ENCODE measurements around the gene CYGB.
A peak's percentile ranks its signal among the peaks of the same experiment; 100 is the strongest.

The CYGB gene

GRCh38 chr17:76500747-76501017 is 36.8 kb downstream of the CYGB start:
- no peak for DNase-seq

DNA sequence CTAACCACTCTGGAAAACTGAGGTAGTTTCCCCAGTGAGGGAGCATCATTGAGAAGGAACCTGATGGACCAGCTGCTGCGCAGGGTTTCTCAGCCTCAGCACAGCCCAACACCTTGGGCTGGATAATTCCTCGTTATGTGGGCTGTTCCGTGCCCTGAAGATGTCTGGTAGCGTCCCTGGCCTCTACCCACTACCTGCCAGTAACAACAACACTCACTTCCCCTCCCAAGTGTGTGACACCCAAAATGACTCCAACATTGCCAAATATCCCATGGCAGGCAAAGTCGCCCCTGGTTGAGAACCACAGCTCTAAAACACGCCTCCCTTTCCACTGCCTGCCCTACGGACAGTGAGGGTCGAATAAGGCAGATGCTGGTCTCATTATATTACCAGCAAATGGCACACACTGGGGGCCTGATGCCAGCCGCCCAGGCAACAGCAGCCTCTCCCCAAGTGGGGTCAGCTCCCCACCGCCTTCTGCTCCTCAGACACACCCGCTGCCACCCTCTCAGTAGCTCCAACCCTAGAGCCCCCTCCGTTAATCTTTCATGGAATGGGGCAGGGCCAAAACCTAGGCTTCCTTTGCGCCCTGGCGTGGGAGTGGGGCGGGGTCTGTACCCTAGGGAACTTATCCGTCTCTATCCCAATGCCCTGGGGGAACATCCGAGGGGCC is 37.3 kb downstream of the CYGB start:
- DNase-seq, result peak; percentile 66 to 74 (median 71)

DNA sequence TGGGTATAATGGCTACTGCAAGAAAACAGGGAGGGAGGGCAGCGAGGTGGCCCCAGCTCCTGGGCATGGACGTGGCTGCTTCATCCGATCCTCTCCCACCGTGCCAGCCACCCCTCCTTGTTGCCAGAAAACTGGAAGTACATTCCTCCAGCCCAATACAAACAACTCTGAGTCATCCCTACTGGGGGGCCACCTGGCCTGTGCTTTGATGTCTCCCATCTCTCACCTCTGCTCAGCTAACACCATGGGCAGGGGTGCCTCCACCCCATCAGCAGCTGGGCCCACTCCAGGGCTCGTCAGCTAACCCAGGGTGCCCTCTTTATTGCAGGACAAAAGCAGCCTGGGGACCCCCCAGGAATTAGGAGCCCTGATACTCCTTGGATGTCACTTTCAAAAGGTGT is 38.2 kb downstream of the CYGB start:
- DNase-seq, result peak in 1 of 4 experiments; percentile 32

GRCh38 chr17:76498876-76499251 is 38.6 kb downstream of the CYGB start:
- DNase-seq, result no peak

GRCh38 chr17:76497979-76498875 is 39.3 kb downstream of the CYGB start:
- DNase-seq, result peak in 3 of 4 experiments; percentile 54 to 78 (median 59)

GRCh38 chr17:76497699-76497978 is 39.9 kb downstream of the CYGB start:
- no peak for DNase-seq

DNA sequence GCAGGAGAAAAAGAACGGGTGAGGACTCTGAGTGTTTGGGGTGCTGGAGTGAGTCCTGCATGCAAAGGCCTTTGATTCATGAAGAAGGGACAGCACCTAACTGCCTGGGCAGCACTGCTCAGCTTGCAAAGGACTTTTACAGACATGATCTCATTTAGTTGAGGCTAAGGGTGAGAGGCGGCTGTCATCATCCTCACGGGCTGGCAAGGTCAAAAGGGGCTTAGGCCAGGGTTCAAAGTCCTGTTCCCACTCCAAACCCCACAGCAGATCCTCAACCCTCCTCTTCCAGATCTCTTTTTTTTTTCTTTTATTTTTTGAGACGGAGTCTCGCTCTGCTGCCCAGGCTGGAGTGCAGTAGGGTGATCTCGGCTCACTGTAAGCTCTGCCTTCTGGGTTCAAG is 41.0 kb downstream of the CYGB start:
- DNase-seq, result peak; percentile 67 to 83 (median 76)

DNA sequence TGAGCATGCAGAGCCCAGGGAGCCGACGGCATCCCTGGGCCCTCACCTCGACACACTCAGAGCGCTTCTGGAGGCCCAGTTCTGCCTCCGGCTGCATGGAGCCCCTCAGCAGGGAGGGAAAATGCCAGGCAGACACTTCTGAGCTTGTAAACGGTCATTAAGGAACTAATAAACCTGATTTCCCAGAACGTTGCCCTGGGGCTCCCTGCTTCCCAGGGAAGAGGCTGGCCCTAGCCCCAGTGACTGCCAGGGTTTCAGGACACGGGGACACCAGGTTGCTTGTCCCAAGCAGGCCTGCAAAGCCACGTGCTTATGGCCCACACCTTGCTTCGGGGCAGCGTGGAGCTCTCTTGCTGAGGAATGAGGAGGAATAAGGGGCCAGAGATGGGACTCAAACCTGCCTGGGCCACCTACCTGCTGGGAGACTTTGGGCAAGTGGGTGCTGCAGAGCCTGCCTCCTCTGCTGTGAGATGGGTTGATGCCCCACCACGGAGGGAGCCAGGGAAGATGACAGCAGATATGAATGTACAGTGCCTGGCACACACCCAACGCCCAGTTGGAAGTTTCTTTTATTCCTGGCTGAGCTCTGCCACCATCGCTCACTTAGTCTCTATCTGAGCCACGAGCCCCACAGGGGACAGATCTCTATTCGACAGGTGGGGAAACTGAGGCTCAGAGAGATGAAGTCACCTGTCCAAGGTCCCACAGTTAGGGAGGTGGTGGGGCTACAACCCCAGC is 41.7 kb downstream of the CYGB start:
- DNase-seq, result no peak

- DNase-seq, result peak in 2 of 4 experiments; percentile 52 to 62
These were observed 43.9 kb downstream of the CYGB start for GRCh38 chr17:76493505-76494167.

- peak; percentile 95 to 99 (median 97) for DNase-seq
These were observed 44.5 kb downstream of the CYGB start for GRCh38 chr17:76492989-76493501.

- peak in 2 of 4 experiments; percentile 74 to 79 for DNase-seq
These were observed 45.2 kb downstream of the CYGB start for GRCh38 chr17:76492123-76492988.

DNA sequence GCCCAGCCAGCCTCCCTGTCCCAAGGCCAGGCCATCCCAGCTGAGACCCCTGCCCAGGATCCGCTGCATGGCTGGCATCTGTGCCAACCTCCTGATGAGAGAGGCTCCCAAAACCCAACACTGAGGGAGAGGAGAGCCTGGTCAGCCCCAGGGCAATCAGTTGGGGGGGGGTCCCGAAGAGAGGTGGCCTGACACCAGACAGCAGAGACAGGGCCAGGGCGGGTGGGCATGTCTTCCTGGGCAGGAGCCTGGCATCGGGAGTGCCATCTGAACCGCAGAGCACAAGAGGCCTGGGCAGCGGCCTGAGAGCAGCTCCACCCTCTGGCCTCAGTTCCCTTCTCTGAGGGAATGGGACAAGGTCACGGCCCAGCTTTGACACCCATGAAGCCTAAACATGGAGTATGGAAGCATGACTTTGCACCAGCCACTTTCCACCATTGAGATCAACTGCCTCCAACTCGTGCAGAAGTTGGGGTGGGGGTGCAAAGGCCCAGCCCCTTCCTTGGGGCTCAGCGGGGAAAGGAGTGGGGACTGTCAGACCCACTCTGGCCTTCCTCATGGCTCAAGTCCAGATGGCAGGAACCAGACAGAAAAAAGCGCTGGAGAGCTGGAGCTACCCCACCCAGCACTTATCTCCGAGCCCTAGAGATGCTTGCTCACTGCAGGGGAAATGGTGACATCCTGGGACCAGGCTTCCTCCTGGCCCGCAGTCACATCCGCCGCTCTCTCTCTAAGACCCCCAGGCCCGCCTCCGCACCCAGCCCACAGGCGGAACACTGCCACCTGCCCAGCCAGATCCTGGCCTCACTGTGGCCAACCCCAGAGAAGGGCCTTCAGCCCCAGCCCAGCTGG is 46.0 kb downstream of the CYGB start:
- peak; percentile 69 to 80 (median 72) for DNase-seq

GRCh38 chr17:76490112-76490710 is 47.3 kb downstream of the CYGB start:
- no peak for DNase-seq

- DNase-seq, result no peak
These were observed 49.9 kb downstream of the CYGB start for GRCh38 chr17:76487451-76488192.

- peak; percentile 66 to 83 (median 72) for DNase-seq
These were observed 51.9 kb downstream of the CYGB start for GRCh38 chr17:76485569-76485968.

GRCh38 chr17:76484228-76484725 is 53.2 kb downstream of the CYGB start:
- DNase-seq, result no peak

- DNase-seq, result peak in 3 of 4 experiments; percentile 54 to 59 (median 57)
These were observed 56.3 kb downstream of the CYGB start for GRCh38 chr17:76481071-76481655.

GRCh38 chr17:76480632-76481031 is 56.9 kb downstream of the CYGB start:
- DNase-seq, result peak; percentile 62 to 80 (median 73)

DNA sequence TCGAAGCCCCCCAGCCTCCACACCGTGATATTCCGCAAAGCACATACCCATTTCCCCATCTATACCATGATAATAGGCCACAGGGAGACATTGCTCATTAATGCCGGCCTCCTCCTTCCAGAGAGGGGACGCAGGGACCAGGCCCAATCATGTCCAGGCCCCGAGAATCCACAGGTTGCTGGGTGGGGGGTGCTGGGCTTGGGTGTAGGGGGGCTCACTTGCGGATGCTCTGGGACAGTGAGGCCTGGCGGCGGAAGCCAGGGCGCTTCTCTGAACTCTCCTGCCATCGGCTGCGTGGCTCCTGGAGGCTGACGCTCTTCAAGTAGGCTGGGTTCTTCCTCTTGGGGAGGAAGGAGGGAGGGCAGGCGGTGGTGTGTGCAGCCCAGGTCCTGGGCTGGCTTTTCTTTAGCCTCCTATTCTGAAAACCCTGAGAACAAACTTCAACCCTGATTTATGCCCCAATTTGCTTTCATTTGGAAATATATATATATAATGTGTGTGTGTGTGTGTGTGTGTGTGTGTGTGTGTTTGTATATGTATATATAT is 57.9 kb downstream of the CYGB start:
- peak in 3 of 4 experiments; percentile 41 to 60 (median 51) for DNase-seq

All from suppressor macrophage (primary cell).